ENCODE results near the gene OR4N5. TPM values are rescaled to one million over a fixed set of nuclear protein-coding genes. Genes with fewer than 3 reads are reported as not detected.
"Not testable (repeated sequence)": the region's sequence is repeated elsewhere in the genome, so short reads cannot be mapped to it uniquely, and the experiment has no call there.

Gene OR4N5
- total RNA-seq: not detected

DNA sequence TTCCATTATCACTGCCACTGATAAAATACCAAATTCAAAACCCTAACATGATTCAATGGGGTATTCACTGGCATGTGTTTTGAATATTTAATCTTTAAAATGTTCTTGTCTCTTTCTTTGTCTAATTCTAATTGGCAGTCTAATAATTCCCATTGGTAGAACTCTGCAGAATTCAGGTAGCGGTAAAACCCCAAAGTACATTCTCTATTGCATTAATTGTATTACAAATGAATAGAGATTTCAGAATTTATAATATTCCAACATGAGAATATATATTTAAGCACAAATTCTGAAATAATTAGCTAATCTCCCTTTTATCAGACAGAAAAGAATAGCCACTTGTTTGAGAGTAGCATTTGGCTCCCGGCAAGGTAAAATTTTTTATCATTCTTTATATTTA, at the start of gene OR4N5:
Gene OR4N5, plus strand, starts transcription at position 301 of the 400 bp plus-strand sequence. CDS start 4,916 bp downstream, outside the sequence.
- H3K4me1 ChIP-seq: no peaks in the 10 kb centered on the region
- WGBS: 82% methylated on average over 2 of the region's 2 CpGs
- no peak for DNase-seq (ENCODE audit: extremely low spot score)
- intact Hi-C loops (cut with DNase I): no loop called here
- H3K36me3 ChIP-seq: no peaks in the 10 kb centered on the region
- TF ChIP-seq POLR2AphosphoS5 (IDR thresholded peaks at IDR 0.05) (no peak), POLR2A (IDR thresholded peaks at IDR 0.05; ENCODE audit: low read depth) (no peak), CTCF (IDR thresholded peaks at IDR 0.05) (no peak), EP300 (IDR thresholded peaks at IDR 0.05) (no peak)
- H3K9me3 ChIP-seq: no peaks in the 10 kb centered on the region
- H3K27ac ChIP-seq (replicated peaks in 1 of 4): no peak within 1 kb of the TSS
- H3K27me3 ChIP-seq: no peaks in the 10 kb centered on the region
- no peak within 1 kb of the TSS for H3K4me3 ChIP-seq

GRCh38 chr14:20092050-20092449, 46.6 kb upstream of the OR4N5 start:
- Histone ChIP-seq H3K4me1 (no peaks in the 10 kb centered on the region), H3K9me3 (no peaks in the 10 kb centered on the region), H3K27me3 (no peaks in the 10 kb centered on the region), H3K36me3 (no peaks in the 10 kb centered on the region), H3K27ac (replicated peaks in 1 of 4) (no peak overlapping the region), H3K4me3 (no peak overlapping the region)
- no peak for DNase-seq (ENCODE audit: extremely low spot score)
- TF ChIP-seq CTCF (IDR thresholded peaks at IDR 0.05) (no peak), POLR2AphosphoS5 (IDR thresholded peaks at IDR 0.05) (no peak)
- 21% methylated on average over 4 of the region's 4 CpGs for WGBS
- intact Hi-C loops (cut with DNase I): no loop called here

DNA sequence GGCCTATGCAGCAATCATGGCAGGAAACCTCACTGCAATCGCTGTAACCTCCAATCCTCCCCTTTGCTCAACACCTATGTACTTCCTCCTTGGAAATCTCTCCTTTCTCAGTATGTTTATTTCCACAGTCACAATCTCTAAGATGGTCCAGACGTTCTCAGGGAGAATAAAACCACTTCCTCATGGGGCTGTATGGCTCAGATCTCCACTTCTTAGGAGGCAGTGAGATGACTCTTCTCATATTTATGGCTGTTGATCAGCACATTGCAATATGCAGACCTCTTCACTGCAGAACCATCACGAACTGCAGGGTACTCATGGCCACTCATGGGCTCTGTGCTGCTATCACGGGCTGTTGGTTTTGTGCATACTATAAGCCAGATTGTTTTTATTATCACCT, 45.2 kb upstream of the OR4N5 start:
- WGBS: 37% methylated on average over 4 of the region's 4 CpGs
- intact Hi-C loops (cut with DNase I): no loop called here
- Histone ChIP-seq H3K9me3 (no peaks in the 10 kb centered on the region), H3K4me1 (no peaks in the 10 kb centered on the region), H3K27ac (replicated peaks in 1 of 4) (no peak overlapping the region), H3K4me3 (no peak overlapping the region), H3K36me3 (no peaks in the 10 kb centered on the region), H3K27me3 (no peaks in the 10 kb centered on the region)
- no peak for TF ChIP-seq CTCF (IDR thresholded peaks at IDR 0.05)
- TF ChIP-seq POLR2A (IDR thresholded peaks at IDR 0.05; ENCODE audit: low read depth): no peak
- TF ChIP-seq EP300 (IDR thresholded peaks at IDR 0.05): no peak
- TF ChIP-seq POLR2AphosphoS5 (IDR thresholded peaks at IDR 0.05): no peak
- no peak for DNase-seq (ENCODE audit: extremely low spot score)

DNA sequence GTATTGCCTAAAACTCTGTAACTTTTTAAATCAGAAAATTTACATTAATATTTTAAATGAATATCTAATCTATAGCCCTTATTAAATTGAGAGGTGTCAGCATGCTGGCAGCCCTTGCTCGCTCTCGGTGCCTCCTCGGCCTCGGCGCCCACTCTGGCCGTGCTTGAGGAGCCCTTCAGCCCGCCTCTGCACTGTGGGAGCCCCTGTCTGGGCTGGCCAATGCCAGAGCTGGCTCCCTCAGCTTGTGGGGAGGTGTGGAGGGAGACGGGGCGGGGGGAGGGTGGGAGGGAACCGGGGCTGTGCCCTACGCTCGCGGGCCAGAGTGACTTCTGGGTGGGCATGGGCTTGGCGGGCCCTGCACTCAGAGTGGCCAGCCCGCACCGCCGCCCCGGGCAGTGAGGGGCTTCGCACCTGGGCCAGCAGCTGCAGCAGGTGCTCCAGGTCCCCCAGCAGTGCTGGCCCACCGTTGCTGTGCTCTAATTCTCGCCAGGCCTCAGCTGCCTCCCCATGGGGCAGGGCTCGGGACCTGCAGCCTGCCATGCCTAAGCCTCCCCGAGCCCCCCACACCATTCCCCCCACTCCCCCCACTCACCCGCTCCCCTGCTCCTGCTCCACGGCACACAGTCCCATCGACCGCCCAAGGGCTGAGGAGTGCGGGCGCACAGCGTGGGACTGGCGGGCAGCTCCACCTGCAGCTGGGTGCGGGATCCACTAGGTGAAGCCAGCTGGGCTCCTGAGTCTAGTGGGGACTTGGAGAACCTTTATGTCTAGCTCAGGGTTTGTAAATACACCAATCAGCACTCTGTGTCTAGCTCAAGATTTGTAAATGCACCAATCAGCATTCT, 39.5 kb upstream of the OR4N5 start:
- intact Hi-C loops (cut with DNase I): not testable (repeated sequence)

GRCh38 chr14:20110438-20110837, 28.2 kb upstream of the OR4N5 start, which contains the start of gene OR4K17:
OR4K17 (plus strand) TSS chr14:20110739; CDS start chr14:20117500, 6,761 bp downstream.
- H3K27ac ChIP-seq (replicated peaks in 1 of 4): no peak within 1 kb of the TSS
- no peaks in the 10 kb centered on the region for H3K27me3 ChIP-seq
- intact Hi-C loops (cut with DNase I): no loop called here
- H3K36me3 ChIP-seq: no peaks in the 10 kb centered on the region
- no peak within 1 kb of the TSS for H3K4me3 ChIP-seq
- TF ChIP-seq POLR2AphosphoS5 (IDR thresholded peaks at IDR 0.05) (no peak), EP300 (IDR thresholded peaks at IDR 0.05) (no peak), CTCF (IDR thresholded peaks at IDR 0.05) (no peak), POLR2A (IDR thresholded peaks at IDR 0.05; ENCODE audit: low read depth) (no peak)
- H3K9me3 ChIP-seq: no peaks in the 10 kb centered on the region
- WGBS: 58% methylated on average over 3 of the region's 3 CpGs
- no peaks in the 10 kb centered on the region for H3K4me1 ChIP-seq
- DNase-seq (ENCODE audit: extremely low spot score): no peak

More for the DNA sequence above, 39.5 kb upstream of the OR4N5 start:
- H3K36me3 ChIP-seq; H3K4me3 ChIP-seq; H3K4me1 ChIP-seq; H3K27me3 ChIP-seq; DNase-seq (ENCODE audit: extremely low spot score); H3K27ac ChIP-seq (replicated peaks in 1 of 4): not testable (repeated sequence)
- 84% methylated on average over 28 of the region's 32 CpGs for WGBS
- peaks cover 0 to 14% (median 2%) of the 10 kb centered on the region in 4 donors for H3K9me3 ChIP-seq

Measured in esophagus muscularis mucosa (tissue), 4 donors.